ENCODE measurements around the gene FAM234B. TPM values are rescaled to one million over a fixed set of nuclear protein-coding genes. Genes with fewer than 3 reads are reported as not detected.

FAM234B gene
- polyA plus RNA-seq, 1 donor from 2014 or later = 20.5 TPM

- TF ChIP-seq POLR2AphosphoS5 (IDR thresholded peaks at IDR 0.05) (no peak), SMC3 (conservative IDR thresholded peaks at IDR 0.05; ENCODE audit: poor library complexity) (no peak), RAD21 (conservative IDR thresholded peaks at IDR 0.05) (no peak), MXI1 (conservative IDR thresholded peaks at IDR 0.05; ENCODE audit: poor library complexity, severe bottlenecking) (no peak), TAF1 (IDR thresholded peaks at IDR 0.05; ENCODE audit: low read depth) (no peak), REST (IDR thresholded peaks at IDR 0.05; ENCODE audit: borderline replicate concordance) (no peak), CTCF (IDR thresholded peaks at IDR 0.05; ENCODE audit: poor library complexity, severe bottlenecking) (no peak), EP300 (conservative IDR thresholded peaks at IDR 0.05; ENCODE audit: poor library complexity, severe bottlenecking) (no peak), EZH2 (IDR thresholded peaks at IDR 0.05; ENCODE audit: borderline replicate concordance, insufficient read depth, low read length, poor library complexity, severe bottlenecking) (no peak)
Observed at GRCh38 chr12:12997734-12998133, 46.4 kb upstream of the FAM234B start.

GRCh38 chr12:12998248-12998647 lies 45.9 kb upstream of the FAM234B start:
- H3K4me2 ChIP-seq (ENCODE audit: low read length) = no peak overlapping the region
- no peaks in the 10 kb centered on the region for H3K27me3 ChIP-seq (ENCODE audit: insufficient read depth, low read depth, low read length)
- H2AFZ ChIP-seq (ENCODE audit: low read depth, low read length) = no peak overlapping the region
- no peaks in the 10 kb centered on the region for H3K9me3 ChIP-seq (ENCODE audit: low read length)
- TF ChIP-seq SMC3 (conservative IDR thresholded peaks at IDR 0.05; ENCODE audit: poor library complexity) (no peak), REST (IDR thresholded peaks at IDR 0.05; ENCODE audit: borderline replicate concordance) (no peak), MXI1 (conservative IDR thresholded peaks at IDR 0.05; ENCODE audit: poor library complexity, severe bottlenecking) (no peak), TAF1 (IDR thresholded peaks at IDR 0.05; ENCODE audit: low read depth) (no peak), POLR2AphosphoS5 (IDR thresholded peaks at IDR 0.05) (no peak), RAD21 (conservative IDR thresholded peaks at IDR 0.05) (no peak), EZH2 (IDR thresholded peaks at IDR 0.05; ENCODE audit: borderline replicate concordance, insufficient read depth, low read length, poor library complexity, severe bottlenecking) (no peak), CTCF (IDR thresholded peaks at IDR 0.05; ENCODE audit: poor library complexity, severe bottlenecking) (no peak), EP300 (conservative IDR thresholded peaks at IDR 0.05; ENCODE audit: poor library complexity, severe bottlenecking) (no peak)
- H3F3A ChIP-seq (ENCODE audit: insufficient read depth, low read length, poor library complexity, severe bottlenecking) = no peaks in the 10 kb centered on the region
- H3K36me3 ChIP-seq (ENCODE audit: insufficient read depth, low read length) = no peaks in the 10 kb centered on the region
- H3K9ac ChIP-seq (ENCODE audit: low read length) = no peak overlapping the region
- no peaks in the 10 kb centered on the region for H3K79me2 ChIP-seq (replicated peaks; ENCODE audit: insufficient read depth, low read length)
- no peak overlapping the region for H3K27ac ChIP-seq (ENCODE audit: low read length)
- H3K4me3 ChIP-seq (ENCODE audit: low read length) = no peak overlapping the region
- no peaks in the 10 kb centered on the region for H4K20me1 ChIP-seq (ENCODE audit: insufficient read depth)
- H3K9me2 ChIP-seq (ENCODE audit: insufficient read depth, low read length) = no peaks in the 10 kb centered on the region

More at GRCh38 chr12:12997734-12998133, 46.4 kb upstream of the FAM234B start:
- H3K27ac ChIP-seq (ENCODE audit: low read length) = no peak overlapping the region
- no peaks in the 10 kb centered on the region for H3K9me3 ChIP-seq (ENCODE audit: low read length)
- no peaks in the 10 kb centered on the region for H3K27me3 ChIP-seq (ENCODE audit: insufficient read depth, low read depth, low read length)
- no peaks in the 10 kb centered on the region for H3F3A ChIP-seq (ENCODE audit: insufficient read depth, low read length, poor library complexity, severe bottlenecking)
- H2AFZ ChIP-seq (ENCODE audit: low read depth, low read length) = no peak overlapping the region
- H3K36me3 ChIP-seq (ENCODE audit: insufficient read depth, low read length) = no peaks in the 10 kb centered on the region
- H3K79me2 ChIP-seq (replicated peaks; ENCODE audit: insufficient read depth, low read length) = no peaks in the 10 kb centered on the region
- no peak overlapping the region for H3K4me3 ChIP-seq (ENCODE audit: low read length)
- H4K20me1 ChIP-seq (ENCODE audit: insufficient read depth) = no peaks in the 10 kb centered on the region
- no peaks in the 10 kb centered on the region for H3K9me2 ChIP-seq (ENCODE audit: insufficient read depth, low read length)
- H3K4me2 ChIP-seq (ENCODE audit: low read length) = no peak overlapping the region
- H3K9ac ChIP-seq (ENCODE audit: low read length) = no peak overlapping the region
